AG10803 (cell line): ENCODE results near the gene CHRNA3.

Experiments used
- DNase-seq: peaks from one replicate; pipeline ENCODE4 v3.0.0; 2010; ENCODE audit warnings: low read depth
- H3K4me3 ChIP-seq: 2 replicates; pipeline ENCODE4 v1.5.1; 2011; ENCODE audit warnings: mild to moderate bottlenecking, low read length, control low read depth
- TF ChIP-seq, protein P1 (sequence below): conservative IDR thresholded peaks from 2 replicates; pipeline ENCODE4 v1.5.1; 2011; ENCODE audit warnings: mild to moderate bottlenecking, low read length, control low read depth, inconsistent platforms

Gene CHRNA3

DNA sequence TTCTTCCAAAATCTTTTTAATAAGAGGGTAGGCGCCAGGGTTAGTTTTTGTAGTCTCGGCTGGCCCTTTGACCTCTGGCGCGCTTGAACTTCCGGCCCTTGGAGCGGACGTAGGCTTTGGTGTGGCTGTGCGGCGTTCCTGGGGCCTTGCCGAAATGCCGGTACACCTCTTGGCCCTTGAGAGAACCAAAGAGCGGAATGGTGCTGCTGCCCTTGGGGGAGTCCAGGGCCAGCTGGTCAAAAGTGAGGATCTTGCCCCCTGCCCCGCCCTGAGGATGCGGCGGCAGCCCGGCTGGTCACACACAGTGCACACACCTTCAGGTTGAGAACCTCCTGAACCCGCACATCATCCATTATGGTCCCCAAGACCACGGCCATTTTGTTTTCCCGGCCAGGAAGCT lies 40.2 kb upstream of the CHRNA3 start:
- no peak for DNase-seq
- no peak overlapping the region for H3K4me3 ChIP-seq
- TF ChIP-seq, protein P1, sequence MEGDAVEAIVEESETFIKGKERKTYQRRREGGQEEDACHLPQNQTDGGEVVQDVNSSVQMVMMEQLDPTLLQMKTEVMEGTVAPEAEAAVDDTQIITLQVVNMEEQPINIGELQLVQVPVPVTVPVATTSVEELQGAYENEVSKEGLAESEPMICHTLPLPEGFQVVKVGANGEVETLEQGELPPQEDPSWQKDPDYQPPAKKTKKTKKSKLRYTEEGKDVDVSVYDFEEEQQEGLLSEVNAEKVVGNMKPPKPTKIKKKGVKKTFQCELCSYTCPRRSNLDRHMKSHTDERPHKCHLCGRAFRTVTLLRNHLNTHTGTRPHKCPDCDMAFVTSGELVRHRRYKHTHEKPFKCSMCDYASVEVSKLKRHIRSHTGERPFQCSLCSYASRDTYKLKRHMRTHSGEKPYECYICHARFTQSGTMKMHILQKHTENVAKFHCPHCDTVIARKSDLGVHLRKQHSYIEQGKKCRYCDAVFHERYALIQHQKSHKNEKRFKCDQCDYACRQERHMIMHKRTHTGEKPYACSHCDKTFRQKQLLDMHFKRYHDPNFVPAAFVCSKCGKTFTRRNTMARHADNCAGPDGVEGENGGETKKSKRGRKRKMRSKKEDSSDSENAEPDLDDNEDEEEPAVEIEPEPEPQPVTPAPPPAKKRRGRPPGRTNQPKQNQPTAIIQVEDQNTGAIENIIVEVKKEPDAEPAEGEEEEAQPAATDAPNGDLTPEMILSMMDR, result no peak

DNA sequence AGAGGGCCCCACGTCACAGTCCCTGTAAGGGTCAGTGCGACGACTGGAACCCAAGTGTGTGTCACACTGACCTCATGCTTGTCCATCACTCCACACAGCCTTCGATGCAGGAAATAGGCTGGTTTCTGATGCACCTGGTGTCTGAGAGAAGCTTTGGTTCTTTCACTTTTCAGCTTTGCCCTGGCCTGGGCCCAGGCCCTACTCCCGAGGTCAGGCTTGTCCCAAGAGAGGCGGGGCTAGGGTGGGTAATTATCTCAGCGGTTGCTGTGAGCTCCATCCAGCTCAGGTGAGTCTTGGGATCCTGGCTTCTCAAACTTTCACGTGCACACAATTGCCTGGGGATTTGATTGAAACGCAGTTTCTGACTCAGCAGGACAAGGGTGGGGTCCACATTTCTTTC lies 39.8 kb upstream of the CHRNA3 start:
- H3K4me3 ChIP-seq, result no peak overlapping the region
- TF ChIP-seq, protein P1, result no peak
- DNase-seq, result no peak

DNA sequence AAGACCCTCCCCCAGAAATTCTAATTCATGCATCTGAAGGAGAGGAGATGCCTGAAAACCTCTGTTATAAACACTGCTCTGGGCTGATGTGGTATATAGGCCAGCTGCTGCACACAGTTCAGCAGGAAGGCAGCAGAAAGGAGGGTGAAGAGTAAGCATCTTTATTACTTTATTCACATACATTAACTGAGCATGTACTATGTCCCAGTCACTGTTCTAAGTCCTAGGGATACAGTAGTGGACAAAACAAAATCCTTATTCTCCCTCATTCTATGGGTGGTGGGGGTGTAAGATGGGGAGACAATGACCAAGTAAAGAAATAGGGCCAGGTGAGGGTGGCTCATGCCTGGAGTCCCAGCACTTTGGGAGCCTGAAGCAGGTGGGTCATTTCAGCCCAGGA lies 38.0 kb upstream of the CHRNA3 start:
- DNase-seq, result no peak
- no peak overlapping the region for H3K4me3 ChIP-seq
- TF ChIP-seq, protein P1, result no peak

DNA sequence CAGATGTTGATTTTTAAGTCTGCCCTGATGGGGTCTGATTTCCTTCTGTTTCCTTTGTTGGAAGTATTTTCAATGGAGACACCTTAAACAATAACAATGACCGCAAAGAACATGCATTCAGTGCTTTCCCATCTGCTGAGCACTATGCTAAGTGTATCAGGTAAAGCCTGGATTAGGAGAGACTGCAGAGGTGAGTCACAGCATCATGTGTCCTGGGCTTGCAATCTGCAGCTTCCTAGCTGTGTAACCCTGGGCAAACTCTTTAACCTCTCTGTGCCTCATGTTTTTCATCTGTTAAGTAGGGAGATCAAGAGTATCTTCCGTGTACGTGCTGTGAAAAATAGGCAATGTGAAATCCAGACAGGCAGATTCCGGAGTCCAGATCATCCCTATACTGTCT lies 33.5 kb upstream of the CHRNA3 start:
- H3K4me3 ChIP-seq, result no peak overlapping the region
- no peak for DNase-seq
- TF ChIP-seq, protein P1, result no peak

DNA sequence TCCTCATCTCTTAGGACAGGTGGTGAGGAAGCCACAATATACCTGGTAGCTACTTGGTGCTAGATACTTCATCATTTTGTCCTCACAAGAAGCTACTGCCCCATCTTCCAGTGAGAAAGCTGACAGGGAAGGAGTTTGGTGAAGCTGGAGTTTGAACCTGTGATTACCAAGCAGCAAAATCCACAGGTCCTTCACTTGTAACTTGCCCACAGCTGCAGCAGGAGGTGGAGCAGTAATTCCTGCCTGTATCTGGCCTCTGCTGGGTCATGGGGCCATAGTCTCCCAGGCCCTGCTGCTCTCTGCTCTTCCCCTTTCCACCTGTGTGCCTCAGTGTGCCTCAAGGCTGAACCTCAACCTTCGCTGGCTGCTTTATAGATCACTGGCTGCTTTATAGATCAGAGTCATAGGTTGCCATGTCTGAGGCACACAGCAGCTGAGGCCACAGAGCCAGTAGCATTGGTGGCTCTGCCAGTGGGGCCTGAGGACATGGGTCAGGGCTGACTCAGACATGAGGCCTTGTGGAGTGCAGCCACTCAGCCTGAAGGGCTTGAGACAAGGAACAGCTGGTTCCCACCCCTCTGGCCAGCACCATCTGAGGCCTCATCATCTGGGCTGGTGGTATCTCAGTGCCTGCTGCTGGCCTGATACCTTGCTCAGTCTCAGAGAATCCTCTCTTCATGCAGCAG lies 31.3 kb upstream of the CHRNA3 start:
- DNase-seq, result no peak
- H3K4me3 ChIP-seq, result no peak overlapping the region
- TF ChIP-seq, protein P1, result no peak

DNA sequence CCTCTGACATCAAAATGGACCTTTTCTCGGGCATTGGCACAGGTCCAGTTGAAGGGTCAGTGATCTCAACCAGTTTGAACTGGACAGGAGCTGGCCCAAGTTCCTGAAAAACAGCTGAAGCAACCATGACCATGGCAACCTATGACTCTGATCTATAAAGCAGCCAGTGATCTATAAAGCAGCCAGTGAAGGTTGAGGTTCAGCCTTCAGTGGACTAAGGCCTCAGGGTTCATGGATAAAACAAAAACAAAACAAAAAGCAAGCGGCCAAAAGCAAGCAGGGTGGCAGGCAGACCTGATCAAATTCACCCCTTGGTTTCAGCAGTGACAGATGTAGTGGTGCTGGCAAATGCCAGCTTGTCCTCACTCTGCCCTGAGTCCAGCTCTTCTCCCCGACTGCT lies 30.2 kb upstream of the CHRNA3 start:
- no peak overlapping the region for H3K4me3 ChIP-seq
- no peak for DNase-seq
- TF ChIP-seq, protein P1, result no peak

DNA sequence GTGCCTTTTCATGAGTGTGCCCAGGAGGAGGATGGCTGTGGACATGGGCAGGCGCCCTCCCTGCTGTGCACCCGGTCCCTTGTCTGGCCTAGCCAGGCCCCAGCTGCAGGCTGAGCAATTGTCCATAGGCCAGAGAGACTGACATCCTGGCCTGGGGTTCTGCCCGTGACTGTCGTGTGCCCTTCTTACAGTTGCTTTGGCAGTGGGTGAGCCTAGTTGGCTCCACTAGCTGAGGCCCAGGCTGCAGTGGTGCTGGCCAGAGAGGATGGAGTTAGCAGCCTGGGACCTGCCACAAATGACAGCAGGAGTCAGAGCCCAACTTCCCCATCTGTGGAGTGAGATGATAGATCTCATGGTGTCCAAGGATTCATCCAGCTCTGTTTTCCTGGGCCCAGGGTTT lies 29.2 kb upstream of the CHRNA3 start:
- DNase-seq, result no peak
- H3K4me3 ChIP-seq, result no peak overlapping the region
- TF ChIP-seq, protein P1, result no peak
